Measurements from ENCODE around the gene NDOR1.
"Not testable (repeated sequence)": the region's sequence is repeated elsewhere in the genome, so short reads cannot be mapped to it uniquely, and the experiment has no call there.

The NDOR1 gene

GRCh38 chr9:137255448-137256114 lies 50.1 kb downstream of the NDOR1 start:
- peak overlapping the region; percentile 69 for H3K9ac ChIP-seq (ENCODE audit: low read length)
- no peaks in the 10 kb centered on the region for H3K9me3 ChIP-seq (ENCODE audit: control insufficient read depth, low read length)
- H3K4me3 ChIP-seq (ENCODE audit: low read length) = peak overlapping the region; percentile 44
- no peaks in the 10 kb centered on the region for H3K36me3 ChIP-seq (ENCODE audit: control insufficient read depth, insufficient read depth, low read length)
- H3K4me1 ChIP-seq (ENCODE audit: control insufficient read depth, insufficient read depth, low read length) = peaks cover 31% of the 10 kb centered on the region
- no peaks in the 10 kb centered on the region for H3K27me3 ChIP-seq (ENCODE audit: control insufficient read depth, insufficient read depth, low read length)

- Histone ChIP-seq H3K27me3 (ENCODE audit: control insufficient read depth, insufficient read depth, low read length) (no peaks in the 10 kb centered on the region), H3K4me3 (ENCODE audit: low read length) (peak overlapping the region; percentile 44), H3K9ac (ENCODE audit: low read length) (peak overlapping the region; percentile 69)
These were observed 50.9 kb downstream of the NDOR1 start for GRCh38 chr9:137256362-137256761.

GRCh38 chr9:137256856-137257255 lies 51.4 kb downstream of the NDOR1 start:
- no peaks in the 10 kb centered on the region for H3K27me3 ChIP-seq (ENCODE audit: control insufficient read depth, insufficient read depth, low read length)
- no peaks in the 10 kb centered on the region for H3K36me3 ChIP-seq (ENCODE audit: control insufficient read depth, insufficient read depth, low read length)
- no peak overlapping the region for H3K4me3 ChIP-seq (ENCODE audit: low read length)
- no peaks in the 10 kb centered on the region for H3K9me3 ChIP-seq (ENCODE audit: control insufficient read depth, low read length)
- peaks cover 31% of the 10 kb centered on the region for H3K4me1 ChIP-seq (ENCODE audit: control insufficient read depth, insufficient read depth, low read length)
- H3K9ac ChIP-seq (ENCODE audit: low read length) = no peak overlapping the region

More at GRCh38 chr9:137256362-137256761, 50.9 kb downstream of the NDOR1 start:
- Histone ChIP-seq H3K36me3 (ENCODE audit: control insufficient read depth, insufficient read depth, low read length) (no peaks in the 10 kb centered on the region), H3K4me1 (ENCODE audit: control insufficient read depth, insufficient read depth, low read length) (peaks cover 31% of the 10 kb centered on the region), H3K9me3 (ENCODE audit: control insufficient read depth, low read length) (no peaks in the 10 kb centered on the region)

GRCh38 chr9:137262173-137262908 lies 56.8 kb downstream of the NDOR1 start:
- not testable (repeated sequence) for H3K36me3 ChIP-seq (ENCODE audit: control insufficient read depth, insufficient read depth, low read length); H3K9ac ChIP-seq (ENCODE audit: low read length); H3K4me3 ChIP-seq (ENCODE audit: low read length); H3K27me3 ChIP-seq (ENCODE audit: control insufficient read depth, insufficient read depth, low read length); H3K4me1 ChIP-seq (ENCODE audit: control insufficient read depth, insufficient read depth, low read length); H3K9me3 ChIP-seq (ENCODE audit: control insufficient read depth, low read length)

GRCh38 chr9:137262909-137263285 lies 57.4 kb downstream of the NDOR1 start:
- no peaks in the 10 kb centered on the region for H3K9me3 ChIP-seq (ENCODE audit: control insufficient read depth, low read length)
- H3K9ac ChIP-seq (ENCODE audit: low read length) = no peak overlapping the region
- H3K27me3 ChIP-seq (ENCODE audit: control insufficient read depth, insufficient read depth, low read length) = no peaks in the 10 kb centered on the region
- peaks cover 4% of the 10 kb centered on the region for H3K36me3 ChIP-seq (ENCODE audit: control insufficient read depth, insufficient read depth, low read length)
- H3K4me3 ChIP-seq (ENCODE audit: low read length) = no peak overlapping the region
- H3K4me1 ChIP-seq (ENCODE audit: control insufficient read depth, insufficient read depth, low read length) = peaks cover 2% of the 10 kb centered on the region

GRCh38 chr9:137263506-137263905 lies 58.0 kb downstream of the NDOR1 start:
- H3K36me3 ChIP-seq (ENCODE audit: control insufficient read depth, insufficient read depth, low read length) = peaks cover 4% of the 10 kb centered on the region

GRCh38 chr9:137264067-137264466 lies 58.6 kb downstream of the NDOR1 start:
- Histone ChIP-seq H3K4me3 (ENCODE audit: low read length) (no peak overlapping the region), H3K9me3 (ENCODE audit: control insufficient read depth, low read length) (no peaks in the 10 kb centered on the region), H3K36me3 (ENCODE audit: control insufficient read depth, insufficient read depth, low read length) (peaks cover 4% of the 10 kb centered on the region), H3K27me3 (ENCODE audit: control insufficient read depth, insufficient read depth, low read length) (no peaks in the 10 kb centered on the region), H3K9ac (ENCODE audit: low read length) (no peak overlapping the region), H3K4me1 (ENCODE audit: control insufficient read depth, insufficient read depth, low read length) (peaks cover 13% of the 10 kb centered on the region)

More at GRCh38 chr9:137263506-137263905, 58.0 kb downstream of the NDOR1 start:
- Histone ChIP-seq H3K27me3 (ENCODE audit: control insufficient read depth, insufficient read depth, low read length) (no peaks in the 10 kb centered on the region), H3K9ac (ENCODE audit: low read length) (no peak overlapping the region), H3K4me1 (ENCODE audit: control insufficient read depth, insufficient read depth, low read length) (peaks cover 8% of the 10 kb centered on the region), H3K9me3 (ENCODE audit: control insufficient read depth, low read length) (no peaks in the 10 kb centered on the region), H3K4me3 (ENCODE audit: low read length) (no peak overlapping the region)

- Histone ChIP-seq H3K27me3 (ENCODE audit: control insufficient read depth, insufficient read depth, low read length) (no peaks in the 10 kb centered on the region), H3K36me3 (ENCODE audit: control insufficient read depth, insufficient read depth, low read length) (peaks cover 4% of the 10 kb centered on the region), H3K4me1 (ENCODE audit: control insufficient read depth, insufficient read depth, low read length) (peaks cover 22% of the 10 kb centered on the region), H3K9me3 (ENCODE audit: control insufficient read depth, low read length) (no peaks in the 10 kb centered on the region), H3K9ac (ENCODE audit: low read length) (no peak overlapping the region), H3K4me3 (ENCODE audit: low read length) (no peak overlapping the region)
These were observed 60.1 kb downstream of the NDOR1 start for GRCh38 chr9:137265496-137266161.

- H3K9me3 ChIP-seq (ENCODE audit: control insufficient read depth, low read length) = no peaks in the 10 kb centered on the region
- no peak overlapping the region for H3K9ac ChIP-seq (ENCODE audit: low read length)
- peaks cover 22% of the 10 kb centered on the region for H3K4me1 ChIP-seq (ENCODE audit: control insufficient read depth, insufficient read depth, low read length)
- no peaks in the 10 kb centered on the region for H3K27me3 ChIP-seq (ENCODE audit: control insufficient read depth, insufficient read depth, low read length)
- H3K36me3 ChIP-seq (ENCODE audit: control insufficient read depth, insufficient read depth, low read length) = peaks cover 4% of the 10 kb centered on the region
- no peak overlapping the region for H3K4me3 ChIP-seq (ENCODE audit: low read length)
These were observed 60.6 kb downstream of the NDOR1 start for GRCh38 chr9:137266162-137266527.
